ENCODE measurements around the gene SHROOM2. TPM values are rescaled to one million over a fixed set of nuclear protein-coding genes. Genes with fewer than 3 reads are reported as not detected.
A peak's percentile ranks its signal among the peaks of the same experiment; 100 is the strongest.
"Not testable (repeated sequence)": the region's sequence is repeated elsewhere in the genome, so short reads cannot be mapped to it uniquely, and the experiment has no call there.

SHROOM2 gene
- total RNA-seq, 1 experiment from 2014 or later: 1.2 TPM

DNA sequence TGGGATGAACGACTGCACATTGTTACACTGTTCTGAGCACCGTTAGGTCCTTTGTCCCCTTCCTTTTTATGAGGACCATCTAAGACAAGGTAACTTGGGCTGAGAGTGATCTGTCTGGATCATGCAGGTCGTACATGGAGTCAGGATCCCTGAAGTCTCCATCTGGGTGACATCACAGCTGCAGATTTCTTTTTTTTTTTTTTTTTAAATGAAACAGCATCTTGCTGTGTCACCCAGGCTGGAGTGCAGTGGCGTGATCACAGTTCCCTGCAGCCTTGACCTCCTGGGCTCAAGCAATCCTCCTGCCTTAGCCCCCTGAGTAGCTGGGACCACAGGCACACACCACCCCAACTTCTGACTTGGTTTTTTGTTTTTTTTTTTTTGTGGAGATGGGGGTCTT lies 16.5 kb downstream of the SHROOM2 start:
- H3K36me3 Mint-ChIP-seq (ENCODE audit: insufficient read depth, unreplicated experiment): no peaks in the 10 kb centered on the region
- intact Hi-C loops (cut with micrococcal nuclease): no loop called here
- peaks cover 16% of the 10 kb centered on the region for H3K9me3 Mint-ChIP-seq (ENCODE audit: unreplicated experiment)
- H3K27me3 Mint-ChIP-seq (ENCODE audit: insufficient read depth, unreplicated experiment): no peaks in the 10 kb centered on the region
- CTCF ChIA-PET: interaction anchor here (1.7 kb wide), 1 partner anchor 9 kb away, joined by 5 read pairs; no protein-coding TSS in a partner anchor
- no peak for DNase-seq (ENCODE audit: unreplicated experiment)
- POLR2A ChIA-PET: no interaction called here
- peaks cover 3% of the 10 kb centered on the region for H3K4me1 Mint-ChIP-seq (ENCODE audit: insufficient read depth, unreplicated experiment)
- no peak overlapping the region for H3K27ac Mint-ChIP-seq (ENCODE audit: low read depth, unreplicated experiment)
- TF ChIP-seq, protein P1, sequence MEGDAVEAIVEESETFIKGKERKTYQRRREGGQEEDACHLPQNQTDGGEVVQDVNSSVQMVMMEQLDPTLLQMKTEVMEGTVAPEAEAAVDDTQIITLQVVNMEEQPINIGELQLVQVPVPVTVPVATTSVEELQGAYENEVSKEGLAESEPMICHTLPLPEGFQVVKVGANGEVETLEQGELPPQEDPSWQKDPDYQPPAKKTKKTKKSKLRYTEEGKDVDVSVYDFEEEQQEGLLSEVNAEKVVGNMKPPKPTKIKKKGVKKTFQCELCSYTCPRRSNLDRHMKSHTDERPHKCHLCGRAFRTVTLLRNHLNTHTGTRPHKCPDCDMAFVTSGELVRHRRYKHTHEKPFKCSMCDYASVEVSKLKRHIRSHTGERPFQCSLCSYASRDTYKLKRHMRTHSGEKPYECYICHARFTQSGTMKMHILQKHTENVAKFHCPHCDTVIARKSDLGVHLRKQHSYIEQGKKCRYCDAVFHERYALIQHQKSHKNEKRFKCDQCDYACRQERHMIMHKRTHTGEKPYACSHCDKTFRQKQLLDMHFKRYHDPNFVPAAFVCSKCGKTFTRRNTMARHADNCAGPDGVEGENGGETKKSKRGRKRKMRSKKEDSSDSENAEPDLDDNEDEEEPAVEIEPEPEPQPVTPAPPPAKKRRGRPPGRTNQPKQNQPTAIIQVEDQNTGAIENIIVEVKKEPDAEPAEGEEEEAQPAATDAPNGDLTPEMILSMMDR (IDR thresholded peaks at IDR 0.05; ENCODE audit: unreplicated experiment): no peak
- no TSS peak for BruUV-seq (replicated peaks)
- H3K4me3 Mint-ChIP-seq (ENCODE audit: unreplicated experiment): no peak overlapping the region

DNA sequence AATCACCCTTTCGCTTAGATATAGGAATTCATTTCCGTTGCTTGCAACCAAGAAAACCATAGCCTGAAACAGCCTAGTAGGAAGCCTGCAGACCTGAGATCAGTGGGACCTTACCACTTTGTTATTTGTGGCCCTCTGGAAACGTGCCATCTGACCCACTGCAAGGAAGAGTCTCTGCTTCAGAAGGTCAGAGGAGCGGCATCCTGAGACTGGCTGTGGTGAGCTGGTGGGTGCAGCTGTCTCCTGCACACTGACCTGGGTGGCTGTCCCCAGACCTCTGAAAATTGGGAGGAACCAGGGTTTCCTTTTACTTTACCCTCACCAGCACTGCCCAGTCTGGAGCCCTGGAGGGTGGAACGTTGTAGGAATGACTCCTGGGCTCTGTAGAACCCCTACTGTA lies 18.2 kb downstream of the SHROOM2 start:
- ChIA-PET POLR2A (no interaction called here), CTCF (no interaction called here)
- Mint-ChIP-seq H3K9me3 (ENCODE audit: unreplicated experiment) (peaks cover 14% of the 10 kb centered on the region), H3K27ac (ENCODE audit: low read depth, unreplicated experiment) (no peak overlapping the region), H3K36me3 (ENCODE audit: insufficient read depth, unreplicated experiment) (no peaks in the 10 kb centered on the region), H3K27me3 (ENCODE audit: insufficient read depth, unreplicated experiment) (no peaks in the 10 kb centered on the region), H3K4me3 (ENCODE audit: unreplicated experiment) (no peak overlapping the region), H3K4me1 (ENCODE audit: insufficient read depth, unreplicated experiment) (peaks cover 5% of the 10 kb centered on the region)
- intact Hi-C loops (cut with micrococcal nuclease): no loop called here
- BruUV-seq (replicated peaks): no TSS peak
- DNase-seq (ENCODE audit: unreplicated experiment): no peak
- TF ChIP-seq, protein P1 (IDR thresholded peaks at IDR 0.05; ENCODE audit: unreplicated experiment): no peak

DNA sequence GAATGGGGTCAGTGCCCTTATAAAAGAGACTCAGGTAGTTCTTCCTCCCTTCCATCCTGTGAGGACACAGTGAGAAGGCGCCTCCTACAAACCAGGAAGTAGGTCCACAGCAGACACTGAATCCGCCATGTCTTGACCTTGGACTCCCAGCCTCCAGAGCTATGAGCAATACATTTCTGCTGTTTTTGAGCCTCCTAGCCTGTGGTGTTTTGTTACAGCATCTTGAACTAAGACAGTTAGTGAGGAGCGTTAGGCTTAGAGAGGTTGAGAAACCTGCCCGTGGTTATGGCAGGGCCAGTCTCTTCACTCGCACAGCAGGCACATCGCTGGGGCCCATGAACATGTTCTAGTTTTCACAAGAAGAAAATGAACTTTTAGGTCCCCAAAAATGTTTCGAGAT lies 19.7 kb downstream of the SHROOM2 start:
- Mint-ChIP-seq H3K27ac (ENCODE audit: low read depth, unreplicated experiment) (no peak overlapping the region), H3K27me3 (ENCODE audit: insufficient read depth, unreplicated experiment) (no peaks in the 10 kb centered on the region), H3K36me3 (ENCODE audit: insufficient read depth, unreplicated experiment) (no peaks in the 10 kb centered on the region), H3K4me1 (ENCODE audit: insufficient read depth, unreplicated experiment) (peaks cover 5% of the 10 kb centered on the region), H3K9me3 (ENCODE audit: unreplicated experiment) (peaks cover 2% of the 10 kb centered on the region), H3K4me3 (ENCODE audit: unreplicated experiment) (no peak overlapping the region)
- TF ChIP-seq, protein P1 (IDR thresholded peaks at IDR 0.05; ENCODE audit: unreplicated experiment): no peak
- no peak for DNase-seq (ENCODE audit: unreplicated experiment)
- intact Hi-C loops (cut with micrococcal nuclease): no loop called here
- no TSS peak for BruUV-seq (replicated peaks)
- ChIA-PET POLR2A (no interaction called here), CTCF (no interaction called here)

DNA sequence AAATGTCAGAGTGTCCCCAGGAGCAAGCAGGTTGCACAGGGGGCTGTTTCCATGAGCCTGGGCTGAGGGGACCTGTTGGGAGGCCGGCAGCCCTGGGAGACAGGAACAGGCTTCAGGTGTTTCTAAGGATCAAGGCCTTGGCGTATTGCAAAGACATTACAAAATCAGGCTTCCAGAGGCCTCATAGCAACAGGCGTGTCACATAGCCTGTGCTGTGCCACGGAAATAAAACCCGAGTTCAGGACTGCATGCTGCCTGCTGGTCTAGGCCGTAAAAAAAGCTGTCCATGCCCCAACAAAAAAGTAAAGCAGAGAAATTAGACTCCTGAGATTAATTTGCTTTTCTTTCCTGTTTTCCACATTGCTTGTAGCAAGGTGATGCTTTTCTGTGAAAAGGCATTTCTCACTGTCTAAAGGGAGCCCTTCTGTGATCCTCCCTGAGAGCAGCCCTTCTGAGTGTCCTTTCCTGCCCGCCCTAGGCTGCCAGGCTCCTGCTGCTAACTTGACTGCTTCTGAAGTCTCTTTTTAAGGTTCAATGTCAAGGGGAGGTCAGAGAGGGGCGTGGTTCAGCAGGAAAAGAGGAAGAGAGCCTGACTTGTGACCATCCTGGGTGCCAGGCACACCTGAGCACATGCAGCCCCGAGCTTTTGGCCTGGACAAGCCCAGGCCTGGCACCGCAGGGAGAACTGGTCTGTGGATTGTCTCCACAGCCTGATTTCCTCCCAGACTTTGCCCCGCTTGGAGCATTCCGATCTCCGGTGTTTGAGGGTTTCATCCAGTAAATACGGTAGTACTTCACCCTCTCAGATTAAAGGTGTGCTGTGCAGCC lies 21.3 kb downstream of the SHROOM2 start:
- no peaks in the 10 kb centered on the region for H3K9me3 Mint-ChIP-seq (ENCODE audit: unreplicated experiment)
- no peak overlapping the region for H3K4me3 Mint-ChIP-seq (ENCODE audit: unreplicated experiment)
- DNase-seq (ENCODE audit: unreplicated experiment): no peak
- BruUV-seq (replicated peaks): no TSS peak
- no peaks in the 10 kb centered on the region for H3K36me3 Mint-ChIP-seq (ENCODE audit: insufficient read depth, unreplicated experiment)
- peaks cover 5% of the 10 kb centered on the region for H3K4me1 Mint-ChIP-seq (ENCODE audit: insufficient read depth, unreplicated experiment)
- no peaks in the 10 kb centered on the region for H3K27me3 Mint-ChIP-seq (ENCODE audit: insufficient read depth, unreplicated experiment)
- H3K27ac Mint-ChIP-seq (ENCODE audit: low read depth, unreplicated experiment): peak overlapping the region; percentile 69
- POLR2A ChIA-PET: interaction anchor here (0.7 kb wide), 1 partner anchor 241 kb away, joined by 3 read pairs; no protein-coding TSS in a partner anchor
- TF ChIP-seq, protein P1 (IDR thresholded peaks at IDR 0.05; ENCODE audit: unreplicated experiment): no peak
- CTCF ChIA-PET: interaction anchor here (0.5 kb wide), 1 partner anchor 226 kb away, joined by 3 read pairs; no protein-coding TSS in a partner anchor
- intact Hi-C loops (cut with micrococcal nuclease): no loop called here

DNA sequence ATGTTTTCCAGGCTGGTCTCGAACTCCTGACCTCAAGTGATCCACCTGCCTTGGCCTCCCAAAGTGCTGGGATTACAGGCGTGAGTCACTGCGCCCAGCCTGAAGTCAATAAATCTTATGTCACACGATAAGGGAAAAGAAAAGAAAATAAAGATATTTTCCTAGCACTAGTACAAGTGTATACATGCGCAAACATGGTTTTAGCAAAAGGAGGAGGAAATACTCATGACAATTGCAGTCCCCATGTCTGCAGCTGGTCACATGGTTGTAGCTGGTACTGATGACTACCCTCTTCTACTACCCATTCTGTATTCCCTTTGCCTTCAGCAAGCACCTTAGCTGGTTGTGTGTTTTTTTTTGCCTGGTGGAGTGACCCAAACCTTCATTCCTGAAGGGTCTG lies 23.6 kb downstream of the SHROOM2 start:
- CTCF ChIA-PET; POLR2A ChIA-PET; H3K4me3 Mint-ChIP-seq (ENCODE audit: unreplicated experiment); H3K27me3 Mint-ChIP-seq (ENCODE audit: insufficient read depth, unreplicated experiment); H3K27ac Mint-ChIP-seq (ENCODE audit: low read depth, unreplicated experiment); BruUV-seq (replicated peaks); intact Hi-C loops (cut with micrococcal nuclease); H3K36me3 Mint-ChIP-seq (ENCODE audit: insufficient read depth, unreplicated experiment); DNase-seq (ENCODE audit: unreplicated experiment); H3K9me3 Mint-ChIP-seq (ENCODE audit: unreplicated experiment); H3K4me1 Mint-ChIP-seq (ENCODE audit: insufficient read depth, unreplicated experiment): not testable (repeated sequence)

DNA sequence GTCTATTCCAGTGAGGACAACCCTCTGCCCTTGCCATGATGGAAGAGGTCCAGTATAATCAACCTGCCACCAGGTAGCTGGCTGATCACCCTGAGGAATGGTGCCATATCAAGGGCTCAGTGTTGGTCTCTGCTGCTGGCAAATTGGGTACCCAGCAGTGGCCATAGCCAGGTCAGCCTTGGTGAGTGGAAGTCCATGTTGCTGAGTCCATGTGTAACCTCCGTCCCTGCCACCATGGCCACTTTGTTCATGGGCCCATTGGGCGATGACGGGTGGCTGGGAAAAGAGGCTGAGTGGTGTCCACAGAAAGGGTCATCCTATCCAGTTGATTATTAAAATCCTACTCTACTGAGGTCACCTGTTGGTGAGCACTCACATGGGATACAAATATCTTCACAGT lies 24.9 kb downstream of the SHROOM2 start:
- H3K27me3 Mint-ChIP-seq (ENCODE audit: insufficient read depth, unreplicated experiment); DNase-seq (ENCODE audit: unreplicated experiment); BruUV-seq (replicated peaks); intact Hi-C loops (cut with micrococcal nuclease); CTCF ChIA-PET; H3K27ac Mint-ChIP-seq (ENCODE audit: low read depth, unreplicated experiment); POLR2A ChIA-PET; H3K9me3 Mint-ChIP-seq (ENCODE audit: unreplicated experiment); H3K4me3 Mint-ChIP-seq (ENCODE audit: unreplicated experiment); H3K36me3 Mint-ChIP-seq (ENCODE audit: insufficient read depth, unreplicated experiment): not testable (repeated sequence)
- H3K4me1 Mint-ChIP-seq (ENCODE audit: insufficient read depth, unreplicated experiment): peaks cover 11% of the 10 kb centered on the region

Data from MCF 10A (cell line).